OCI-LY3 (cell line): ENCODE measurements around the gene GJA9.

Experiments
- H2AFZ ChIP-seq: fragments of 200-600, 300-600 bp; shearing (Covaris generic); 2 replicates; pipeline ENCODE4 v1.6.0; 2014; ENCODE audit warnings: antibody characterized with exemption, low read depth, low read length
- H3K27ac ChIP-seq: fragments of 200-600, 300-600 bp; sonication (generic); 2 replicates; pipeline ENCODE4 v1.5.1; 2014; ENCODE audit warnings: mild to moderate bottlenecking, low read length, moderate library complexity, mixed read lengths
- H3K27me3 ChIP-seq: fragments of 200-600, 300-600 bp; sonication (generic); 2 replicates; pipeline ENCODE4 v1.6.1; 2014; ENCODE audit warnings: low read depth, low read length, mixed read lengths
- H3K36me3 ChIP-seq: fragments of 200-600, 300-600 bp; sonication (generic); replicated peaks from 2 replicates; pipeline ENCODE3; 2014; ENCODE audit warnings: low read depth, low read length, mixed read lengths
- H3K4me1 ChIP-seq: fragments of 300-600, 200-600 bp; sonication (generic); 2 replicates; pipeline ENCODE4 v1.6.1; 2014; ENCODE audit warnings: low read length, mixed read lengths
- H3K4me2 ChIP-seq: fragments of 200-600, 300-600 bp; sonication (generic); 2 replicates; pipeline ENCODE4 v1.6.1; 2014; ENCODE audit warnings: low read length, mixed read lengths
- H3K4me3 ChIP-seq: fragments of 300-600, 200-600 bp; sonication (generic); 2 replicates; pipeline ENCODE4 v1.5.1; 2014; ENCODE audit warnings: antibody characterized with exemption, mild to moderate bottlenecking, low read length, moderate library complexity
- H3K79me2 ChIP-seq: fragments of 300-600, 200-600 bp; shearing (Covaris generic); 2 replicates; pipeline ENCODE4 v1.6.1; 2014; ENCODE audit warnings: mild to moderate bottlenecking, low read length, mixed read lengths
- H3K9ac ChIP-seq: fragments of 300-600, 200-600 bp; shearing (Covaris generic); 2 replicates; pipeline ENCODE4 v1.6.0; 2014; ENCODE audit warnings: mild to moderate bottlenecking, low read length, moderate library complexity
- H3K9me3 ChIP-seq: fragments of 200-600, 300-600 bp; shearing (Covaris generic); 2 replicates; pipeline ENCODE4 v1.6.1; 2014; ENCODE audit warnings: low read length, mixed read lengths; ENCODE audit not compliant: insufficient read depth
- H4K20me1 ChIP-seq: fragments of 200-600, 300-600 bp; sonication (generic); 2 replicates; pipeline ENCODE4 v1.6.1; 2016; ENCODE audit warnings: low read length, mixed read lengths; ENCODE audit not compliant: insufficient read depth
- EZH2phosphoT487 ChIP-seq: fragments of 200-600 bp; shearing (Covaris generic); IDR thresholded peaks from 2 replicates; pipeline ENCODE4 v1.6.1; 2018; ENCODE audit warnings: antibody characterized with exemption, mixed run types, low read depth
- TF ChIP-seq, protein P1 (sequence below): fragments of 200-600, 300-600 bp; sonication (generic); IDR thresholded peaks from 2 replicates; pipeline ENCODE4 v1.5.1; 2014; ENCODE audit warnings: antibody characterized with exemption, low read length, low read depth

GJA9 gene

DNA sequence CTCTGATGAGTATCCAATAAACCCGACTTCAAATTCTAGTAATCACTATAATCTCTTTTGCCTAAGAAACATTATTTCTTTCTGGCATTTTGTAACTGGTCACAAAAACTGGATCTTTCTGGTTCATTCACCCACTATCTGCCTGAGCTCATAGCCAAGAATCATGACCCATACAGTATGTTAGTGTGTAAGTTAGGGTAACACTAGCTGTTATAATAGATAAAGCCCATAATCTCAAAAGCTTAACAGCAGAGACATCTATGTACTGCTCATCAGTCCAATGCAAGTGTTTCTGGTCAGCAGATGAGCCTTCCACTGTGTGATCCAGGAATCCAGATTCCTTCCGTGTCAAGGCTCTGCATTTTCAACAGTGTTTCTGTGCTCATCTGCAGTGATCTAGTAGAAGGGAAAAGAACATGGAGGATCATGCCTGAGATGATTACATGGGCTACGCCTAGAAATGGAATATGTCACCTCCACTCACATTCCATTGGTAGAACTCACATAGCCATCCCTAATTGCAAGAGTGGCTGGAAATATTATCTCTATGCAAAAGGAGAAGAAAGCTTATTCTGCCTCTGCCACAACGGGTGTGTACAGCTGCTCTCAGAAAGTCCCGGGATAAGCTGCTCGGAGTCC is 49.5 kb downstream of the GJA9 start:
- no peak overlapping the region for H3K27ac ChIP-seq
- H3K36me3 ChIP-seq: no peaks in the 10 kb centered on the region
- H3K27me3 ChIP-seq: no peaks in the 10 kb centered on the region; the same call in 1 of the 2 replicates
- H2AFZ ChIP-seq: no peak overlapping the region
- no peak for TF ChIP-seq EZH2phosphoT487
- TF ChIP-seq, protein P1, sequence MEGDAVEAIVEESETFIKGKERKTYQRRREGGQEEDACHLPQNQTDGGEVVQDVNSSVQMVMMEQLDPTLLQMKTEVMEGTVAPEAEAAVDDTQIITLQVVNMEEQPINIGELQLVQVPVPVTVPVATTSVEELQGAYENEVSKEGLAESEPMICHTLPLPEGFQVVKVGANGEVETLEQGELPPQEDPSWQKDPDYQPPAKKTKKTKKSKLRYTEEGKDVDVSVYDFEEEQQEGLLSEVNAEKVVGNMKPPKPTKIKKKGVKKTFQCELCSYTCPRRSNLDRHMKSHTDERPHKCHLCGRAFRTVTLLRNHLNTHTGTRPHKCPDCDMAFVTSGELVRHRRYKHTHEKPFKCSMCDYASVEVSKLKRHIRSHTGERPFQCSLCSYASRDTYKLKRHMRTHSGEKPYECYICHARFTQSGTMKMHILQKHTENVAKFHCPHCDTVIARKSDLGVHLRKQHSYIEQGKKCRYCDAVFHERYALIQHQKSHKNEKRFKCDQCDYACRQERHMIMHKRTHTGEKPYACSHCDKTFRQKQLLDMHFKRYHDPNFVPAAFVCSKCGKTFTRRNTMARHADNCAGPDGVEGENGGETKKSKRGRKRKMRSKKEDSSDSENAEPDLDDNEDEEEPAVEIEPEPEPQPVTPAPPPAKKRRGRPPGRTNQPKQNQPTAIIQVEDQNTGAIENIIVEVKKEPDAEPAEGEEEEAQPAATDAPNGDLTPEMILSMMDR: no peak
- H4K20me1 ChIP-seq: no peaks in the 10 kb centered on the region
- H3K79me2 ChIP-seq: no peaks in the 10 kb centered on the region
- H3K9me3 ChIP-seq: no peaks in the 10 kb centered on the region
- H3K4me3 ChIP-seq: no peak overlapping the region
- no peak overlapping the region for H3K9ac ChIP-seq
- H3K4me1 ChIP-seq: no peaks in the 10 kb centered on the region
- no peak overlapping the region for H3K4me2 ChIP-seq

DNA sequence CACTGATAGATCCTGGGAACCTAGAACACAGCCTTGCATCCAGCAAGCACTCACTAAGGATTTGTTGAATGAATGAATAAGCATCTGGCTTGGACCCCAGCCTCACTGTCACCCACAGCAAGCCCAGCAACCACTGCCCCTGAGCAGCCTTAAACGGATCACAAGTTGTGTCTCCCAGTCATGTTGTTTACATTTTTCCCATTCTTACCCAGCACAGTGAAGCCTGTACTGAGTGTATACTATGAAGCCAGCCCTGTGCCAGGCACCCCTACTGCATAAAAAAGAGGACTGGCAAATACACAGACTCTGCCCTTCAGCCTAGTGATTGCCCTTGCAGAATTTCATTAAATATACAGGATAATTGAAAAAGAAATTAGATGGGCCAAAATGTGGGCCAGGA is 52.0 kb downstream of the GJA9 start:
- H3K27me3 ChIP-seq: peaks cover 12% of the 10 kb centered on the region

DNA sequence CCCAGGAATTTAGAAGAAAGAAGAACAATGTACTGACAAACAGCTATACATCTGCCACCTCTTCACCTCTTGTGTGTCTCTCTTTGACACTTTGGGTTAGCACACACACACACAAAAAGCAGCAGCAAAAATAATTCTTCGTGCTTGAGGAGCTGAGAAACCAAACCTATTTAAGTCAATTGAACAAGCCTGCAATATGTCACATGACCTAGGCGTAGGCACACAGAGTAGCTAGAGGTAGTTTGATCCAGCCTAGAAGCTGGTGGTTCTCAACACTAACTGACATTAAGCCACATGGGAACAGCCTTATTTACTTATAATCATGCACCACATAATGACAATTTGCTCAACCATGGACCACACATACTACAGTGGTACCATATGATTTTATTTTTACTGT is 54.1 kb downstream of the GJA9 start:
- Histone ChIP-seq H3K9me3 (no peaks in the 10 kb centered on the region), H3K9ac (no peak overlapping the region), H3K4me2 (no peak overlapping the region), H3K36me3 (no peaks in the 10 kb centered on the region), H4K20me1 (no peaks in the 10 kb centered on the region), H3K4me1 (no peaks in the 10 kb centered on the region), H3K79me2 (no peaks in the 10 kb centered on the region), H3K27me3 (peaks cover 12% of the 10 kb centered on the region), H3K27ac (no peak overlapping the region), H3K4me3 (no peak overlapping the region), H2AFZ (no peak overlapping the region)
- TF ChIP-seq EZH2phosphoT487: no peak
- TF ChIP-seq, protein P1: no peak

More for the DNA sequence above, 52.0 kb downstream of the GJA9 start:
- H3K9me3 ChIP-seq: no peaks in the 10 kb centered on the region
- no peak overlapping the region for H3K4me3 ChIP-seq
- no peaks in the 10 kb centered on the region for H3K4me1 ChIP-seq
- TF ChIP-seq, protein P1: no peak
- no peak overlapping the region for H3K27ac ChIP-seq
- no peak overlapping the region for H2AFZ ChIP-seq
- H3K79me2 ChIP-seq: no peaks in the 10 kb centered on the region
- H3K4me2 ChIP-seq: no peak overlapping the region
- H3K36me3 ChIP-seq: no peaks in the 10 kb centered on the region
- no peak overlapping the region for H3K9ac ChIP-seq
- H4K20me1 ChIP-seq: no peaks in the 10 kb centered on the region

DNA sequence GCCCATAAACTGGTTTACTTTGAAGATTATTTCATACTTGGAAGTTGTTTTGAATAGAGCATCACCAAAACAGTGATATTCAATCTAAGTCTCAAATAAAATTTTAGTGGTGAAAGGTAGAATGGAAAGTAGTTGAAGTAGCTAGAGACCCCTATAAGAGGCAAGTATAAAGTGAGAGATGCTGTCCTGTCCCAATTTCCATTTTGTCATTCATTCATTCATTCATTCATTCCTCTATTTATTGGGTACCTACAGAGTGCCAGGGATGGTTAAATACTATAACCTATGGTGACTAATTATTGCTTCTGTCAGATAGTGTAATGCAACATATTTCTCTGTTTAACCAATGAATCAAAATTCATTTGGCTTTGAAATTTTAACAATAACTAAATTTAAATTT is 54.5 kb downstream of the GJA9 start:
- Histone ChIP-seq H3K4me1 (no peaks in the 10 kb centered on the region), H3K36me3 (no peaks in the 10 kb centered on the region), H3K4me2 (no peak overlapping the region), H3K9me3 (no peaks in the 10 kb centered on the region), H3K27me3 (peaks cover 12% of the 10 kb centered on the region), H2AFZ (no peak overlapping the region), H4K20me1 (no peaks in the 10 kb centered on the region), H3K9ac (no peak overlapping the region), H3K4me3 (no peak overlapping the region), H3K79me2 (no peaks in the 10 kb centered on the region), H3K27ac (no peak overlapping the region)
- TF ChIP-seq EZH2phosphoT487: no peak
- TF ChIP-seq, protein P1: no peak
